NCI-H526 (cell line): Measurements from ENCODE around the gene NRP1.
A peak's percentile ranks its signal among the peaks of the same experiment; 100 is the strongest.
"Not testable (repeated sequence)": the region's sequence is repeated elsewhere in the genome, so short reads cannot be mapped to it uniquely, and the experiment has no call there.

ENCODE experiments used
- DNase-seq, 2 experiments: peaks; one replicate each; lab custom pipeline; 2025; lab: John Stamatoyannopoulos, UW

The NRP1 gene

GRCh38 chr10:33334153-33334804 is at the start of gene NRP1:
Gene NRP1, minus strand, starts transcription at chr10:33334667. Its CDS starts 285 bp downstream, at chr10:33334382.
- DNase-seq, result peak in 1 of 2 experiments; percentile 70

GRCh38 chr10:33384201-33384600 is 49.7 kb upstream of the NRP1 start:
- DNase-seq, result not testable (repeated sequence)

- DNase-seq, result no peak
Measured at GRCh38 chr10:33382921-33383713, 48.6 kb upstream of the NRP1 start.

GRCh38 chr10:33382216-33382600 is 47.7 kb upstream of the NRP1 start:
- no peak for DNase-seq

GRCh38 chr10:33381451-33382215 is 47.2 kb upstream of the NRP1 start:
- no peak for DNase-seq

- no peak for DNase-seq
Measured at GRCh38 chr10:33377658-33378025, 43.2 kb upstream of the NRP1 start.

- DNase-seq, result no peak
Measured at GRCh38 chr10:33376976-33377657, 42.6 kb upstream of the NRP1 start.

- DNase-seq, result no peak
Measured at GRCh38 chr10:33376476-33376875, 42.0 kb upstream of the NRP1 start.

- DNase-seq, result no peak
Measured at GRCh38 chr10:33373263-33373662, 38.8 kb upstream of the NRP1 start.

GRCh38 chr10:33371234-33371633 is 36.8 kb upstream of the NRP1 start:
- no peak for DNase-seq

- no peak for DNase-seq
Measured at GRCh38 chr10:33370434-33370930, 36.0 kb upstream of the NRP1 start.

- no peak for DNase-seq
Measured at GRCh38 chr10:33368086-33368485, 33.6 kb upstream of the NRP1 start.

- DNase-seq, result no peak
Measured at GRCh38 chr10:33365871-33366411, 31.5 kb upstream of the NRP1 start.

GRCh38 chr10:33365301-33365700 is 30.8 kb upstream of the NRP1 start:
- DNase-seq, result no peak

- DNase-seq, result no peak
Measured at GRCh38 chr10:33363106-33363505, 28.6 kb upstream of the NRP1 start.

GRCh38 chr10:33358016-33358415 is 23.5 kb upstream of the NRP1 start:
- no peak for DNase-seq

GRCh38 chr10:33355274-33355673 is 20.8 kb upstream of the NRP1 start:
- no peak for DNase-seq

GRCh38 chr10:33353853-33354252 is 19.4 kb upstream of the NRP1 start:
- no peak for DNase-seq

GRCh38 chr10:33353334-33353733 is 18.9 kb upstream of the NRP1 start:
- DNase-seq, result peak; percentile 40 to 53

- peak; percentile 73 to 84 for DNase-seq
Measured at GRCh38 chr10:33352615-33353014, 18.1 kb upstream of the NRP1 start.

GRCh38 chr10:33352175-33352574 is 17.7 kb upstream of the NRP1 start:
- DNase-seq, result peak in 1 of 2 experiments; percentile 69

- no peak for DNase-seq
Measured at GRCh38 chr10:33350041-33350440, 15.6 kb upstream of the NRP1 start.
